B cell (primary cell): ENCODE results near the gene CNNM3.

ENCODE experiments used
- EZH2 ChIP-seq: IDR thresholded peaks from 2 replicates; pipeline ENCODE4 v1.6.1; 2012; ENCODE audit warnings: borderline replicate concordance, low read depth, mild to moderate bottlenecking, moderate library complexity, low read length; ENCODE audit not compliant: insufficient read depth, poor library complexity, severe bottlenecking
- TF ChIP-seq, protein P1 (sequence below): fragments of 200-600 bp; IDR thresholded peaks from one replicate; pipeline ENCODE4 v1.8.0; 2022; ENCODE audit warnings: antibody characterized with exemption, mild to moderate bottlenecking

- TF ChIP-seq, protein P1, sequence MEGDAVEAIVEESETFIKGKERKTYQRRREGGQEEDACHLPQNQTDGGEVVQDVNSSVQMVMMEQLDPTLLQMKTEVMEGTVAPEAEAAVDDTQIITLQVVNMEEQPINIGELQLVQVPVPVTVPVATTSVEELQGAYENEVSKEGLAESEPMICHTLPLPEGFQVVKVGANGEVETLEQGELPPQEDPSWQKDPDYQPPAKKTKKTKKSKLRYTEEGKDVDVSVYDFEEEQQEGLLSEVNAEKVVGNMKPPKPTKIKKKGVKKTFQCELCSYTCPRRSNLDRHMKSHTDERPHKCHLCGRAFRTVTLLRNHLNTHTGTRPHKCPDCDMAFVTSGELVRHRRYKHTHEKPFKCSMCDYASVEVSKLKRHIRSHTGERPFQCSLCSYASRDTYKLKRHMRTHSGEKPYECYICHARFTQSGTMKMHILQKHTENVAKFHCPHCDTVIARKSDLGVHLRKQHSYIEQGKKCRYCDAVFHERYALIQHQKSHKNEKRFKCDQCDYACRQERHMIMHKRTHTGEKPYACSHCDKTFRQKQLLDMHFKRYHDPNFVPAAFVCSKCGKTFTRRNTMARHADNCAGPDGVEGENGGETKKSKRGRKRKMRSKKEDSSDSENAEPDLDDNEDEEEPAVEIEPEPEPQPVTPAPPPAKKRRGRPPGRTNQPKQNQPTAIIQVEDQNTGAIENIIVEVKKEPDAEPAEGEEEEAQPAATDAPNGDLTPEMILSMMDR: no peak
- TF ChIP-seq EZH2: no peak
These were observed 48.4 kb downstream of the CNNM3 start for GRCh38 chr2:96864343-96865091.
